B cell (primary cell): ENCODE measurements around the gene KLHL33. TPM values are rescaled to one million over a fixed set of nuclear protein-coding genes. Genes with fewer than 3 reads are reported as not detected.

Experiments
- ATAC-seq: fragments of 200-7000 bp; cut with Tn5 transposase; one replicate; pipeline ENCODE4 v1.10.0; 2021; ENCODE audit warnings: low read depth, mild to moderate bottlenecking, moderate number of reproducible peaks, moderate library complexity
- CTCF ChIA-PET: fragments of 350-600 bp; sonication (Branson Sonifier 250); formaldehyde crosslinking; loops from one replicate; lab custom pipeline; 2021; ENCODE audit warnings: antibody characterized with exemption, inconsistent platforms; lab: Charles Lee
- POLR2A ChIA-PET: fragments of 350-600 bp; sonication (Branson Sonifier 250); formaldehyde crosslinking; loops from one replicate; lab custom pipeline; 2021; ENCODE audit warnings: antibody characterized with exemption; lab: Charles Lee
- DNase-seq: peaks from one replicate; pipeline ENCODE4 v3.0.0; 2013
- H2AFZ ChIP-seq: 2 replicates; pipeline ENCODE4 v1.6.1; 2012; ENCODE audit warnings: mild to moderate bottlenecking, low read depth, low read length; ENCODE audit not compliant: insufficient read depth, poor library complexity, severe bottlenecking
- H3K27ac ChIP-seq, 2 donors: 1 replicate in 1 of 2; 2 replicates in 1 of 2; pipeline ENCODE4 v1.5.1; 2012 to 2013; ENCODE audit warnings: low read length in 2 of 2, mild to moderate bottlenecking in 2 of 2, moderate library complexity in 1 of 2
- H3K27me3 ChIP-seq, 4 experiments: fragments of 200-600 bp in 1 of 4; sonication (generic) in 1 of 4; replicated peaks in 1 of 4; 1 replicate in 2 of 4; 2 replicates in 2 of 4; pipeline versions ENCODE4 v1.6.1 to v1.7.0; 2013 to 2016; ENCODE audit warnings: low read length in 3 of 4, mild to moderate bottlenecking in 2 of 4, mixed read lengths in 1 of 4, moderate library complexity in 1 of 4; ENCODE audit not compliant: insufficient read depth in 4 of 4, control insufficient read depth in 3 of 4; ENCODE audit errors: control extremely low read depth in 1 of 4
- H3K36me3 ChIP-seq, 2 experiments: replicated peaks in 1 of 2; 1 replicate in 1 of 2; 2 replicates in 1 of 2; pipeline versions ENCODE4 v1.6.1 to v1.7.1; 2013; ENCODE audit warnings: low read length in 1 of 2; ENCODE audit not compliant: insufficient read depth in 2 of 2, control insufficient read depth in 1 of 2; ENCODE audit errors: control extremely low read depth in 1 of 2, extremely low read depth in 1 of 2
- H3K4me1 ChIP-seq, 2 donors: fragments of 200-600 bp in 1 of 2; sonication (generic) in 1 of 2; 1 replicate in 1 of 2; 2 replicates in 1 of 2; pipeline versions ENCODE4 v1.5.1 to v1.6.1; 2013 to 2017; ENCODE audit warnings: low read length in 2 of 2; ENCODE audit not compliant: control insufficient read depth in 2 of 2, insufficient read depth in 2 of 2
- H3K4me2 ChIP-seq: replicated peaks from 2 replicates; pipeline ENCODE3; 2012; ENCODE audit warnings: mild to moderate bottlenecking, low read depth, low read length; ENCODE audit not compliant: poor library complexity, severe bottlenecking
- H3K4me3 ChIP-seq, 5 experiments: fragments of 200-600 bp in 1 of 5; sonication (generic) in 1 of 5; 1 replicate in 3 of 5; 2 replicates in 2 of 5; pipeline versions ENCODE4 v1.5.1 to v1.7.0; 2011 to 2016; ENCODE audit warnings: low read length in 4 of 5, mild to moderate bottlenecking in 4 of 5, low read depth in 2 of 5, control low read depth in 1 of 5, moderate library complexity in 1 of 5; ENCODE audit not compliant: insufficient read depth in 1 of 5; ENCODE audit errors: control extremely low read depth in 1 of 5, extremely low read depth in 1 of 5
- H3K79me2 ChIP-seq: fragments of 200-600 bp; sonication (generic); one replicate; pipeline ENCODE4 v1.6.0; 2016; ENCODE audit warnings: low read length; ENCODE audit not compliant: control insufficient read depth, insufficient read depth
- H3K9ac ChIP-seq: fragments of 200-600 bp; sonication (generic); 2 replicates; pipeline ENCODE4 v1.6.1; 2017; ENCODE audit warnings: mild to moderate bottlenecking, low read length, moderate library complexity
- H3K9me3 ChIP-seq, 3 donors: one replicate each; pipeline versions ENCODE4 v1.6.1 to v1.7.1; 2013; ENCODE audit warnings: low read length in 2 of 3; ENCODE audit not compliant: control insufficient read depth in 2 of 3, insufficient read depth in 1 of 3; ENCODE audit errors: control extremely low read depth in 1 of 3
- H4K20me1 ChIP-seq: 2 replicates; pipeline ENCODE4 v1.6.0; 2012; ENCODE audit warnings: mild to moderate bottlenecking, low read length; ENCODE audit not compliant: insufficient read depth, control insufficient read depth, poor library complexity, severe bottlenecking
- H3K27ac Mint-ChIP-seq: one replicate; pipeline ENCODE4 v1.8.0; 2021; ENCODE audit warnings: mixed read lengths
- H3K27me3 Mint-ChIP-seq: one replicate; pipeline ENCODE4 v1.8.0; 2021; ENCODE audit warnings: mixed read lengths
- H3K4me1 Mint-ChIP-seq: one replicate; pipeline ENCODE4 v1.8.0; 2021; ENCODE audit warnings: mixed read lengths
- H3K4me3 Mint-ChIP-seq: one replicate; pipeline ENCODE4 v1.8.0; 2021; ENCODE audit warnings: mixed read lengths
- H3K9me3 Mint-ChIP-seq: one replicate; pipeline ENCODE4 v1.8.0; 2022; ENCODE audit warnings: mixed read lengths; ENCODE audit not compliant: insufficient read depth
- EZH2 ChIP-seq: IDR thresholded peaks from 2 replicates; pipeline ENCODE4 v1.6.1; 2012; ENCODE audit warnings: borderline replicate concordance, low read depth, mild to moderate bottlenecking, moderate library complexity, low read length; ENCODE audit not compliant: insufficient read depth, poor library complexity, severe bottlenecking
- WGBS: methylation state at CpG from one replicate; pipeline ENCODE4 v1.1.5; 2013; ENCODE audit warnings: missing lambda C conversion rate; ENCODE audit not compliant: insufficient coverage; 5-methylcytosine and 5-hydroxymethylcytosine counted together
- intact Hi-C: fragments of 100-400 bp; cut with micrococcal nuclease; formaldehyde crosslinking; loops from one replicate; pipeline ENCODE4 v1.10.0; 2022
- polyA plus RNA-seq: library from polyadenylated mRNA; depleted of rRNA; stranded (reverse); fragments of >200 nt; gene quantifications from 2 replicates; pipeline ENCODE4 v1.2.3, GENCODE V29; 2012
- total RNA-seq, 2 donors: library from RNA; stranded (reverse); fragments of 120-200 nt in 1 of 2; gene quantifications; 1 replicate in 1 of 2; 2 replicates in 1 of 2; pipeline versions ENCODE4 v1.2.3 to v1.2.4, GENCODE V29; 2013 to 2022
- TF ChIP-seq, protein P1 (sequence below): fragments of 200-600 bp; IDR thresholded peaks from one replicate; pipeline ENCODE4 v1.8.0; 2022; ENCODE audit warnings: antibody characterized with exemption, mild to moderate bottlenecking

The KLHL33 gene
- total and polyA plus RNA-seq, 2 donors (not counting 1 experiment from before 2014, with no cell fraction given), result 0.20 to 0.25 TPM

DNA sequence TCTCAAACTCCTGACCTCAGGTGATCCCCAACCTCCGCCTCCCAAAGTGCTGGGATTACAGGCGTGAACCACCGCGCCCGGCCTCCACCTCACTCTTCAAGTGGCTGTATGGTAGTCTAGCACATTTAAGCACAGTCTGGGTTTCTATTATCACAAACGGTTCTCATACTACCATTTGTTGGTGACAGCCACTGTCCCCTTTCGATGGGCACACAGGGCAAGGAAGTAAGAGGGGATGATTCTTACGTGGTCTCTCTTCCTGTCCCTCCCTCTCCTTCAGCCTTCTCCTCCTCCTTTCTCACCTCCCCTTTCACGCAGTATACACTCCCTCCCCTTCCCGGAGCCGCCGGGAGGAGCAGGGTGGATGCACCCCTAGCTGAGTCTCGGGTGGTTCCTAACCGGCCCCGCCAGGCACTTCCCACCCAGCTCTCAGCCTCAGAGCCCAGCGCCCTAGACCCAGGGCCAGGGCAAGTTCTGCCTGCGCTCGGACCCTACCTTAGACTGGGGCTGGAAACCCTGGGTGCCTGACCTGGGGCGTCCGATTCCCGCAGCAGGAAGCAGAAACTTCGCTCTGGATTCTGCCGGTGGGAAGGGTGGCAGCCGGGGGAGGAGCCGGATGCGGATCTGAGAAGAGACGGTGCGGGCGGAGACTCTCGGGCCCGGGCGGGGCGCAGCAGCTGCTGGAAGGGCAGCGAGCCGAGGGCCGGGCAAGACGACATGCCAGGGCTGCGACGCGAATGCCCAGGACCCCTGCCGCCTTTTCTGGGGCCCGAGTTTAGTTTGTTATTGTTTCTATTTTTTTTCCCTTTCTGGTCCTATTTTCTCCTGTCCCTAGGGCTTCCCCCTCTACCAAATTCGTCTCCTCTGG lies 22.9 kb downstream of the KLHL33 start, which contains the start of gene TEP1:
TSS of gene TEP1 (minus strand) at position 626 of the 868 bp plus-strand sequence. CDS start 5,062 bp downstream, outside the sequence.
- no peak for TF ChIP-seq EZH2
- TF ChIP-seq, protein P1, sequence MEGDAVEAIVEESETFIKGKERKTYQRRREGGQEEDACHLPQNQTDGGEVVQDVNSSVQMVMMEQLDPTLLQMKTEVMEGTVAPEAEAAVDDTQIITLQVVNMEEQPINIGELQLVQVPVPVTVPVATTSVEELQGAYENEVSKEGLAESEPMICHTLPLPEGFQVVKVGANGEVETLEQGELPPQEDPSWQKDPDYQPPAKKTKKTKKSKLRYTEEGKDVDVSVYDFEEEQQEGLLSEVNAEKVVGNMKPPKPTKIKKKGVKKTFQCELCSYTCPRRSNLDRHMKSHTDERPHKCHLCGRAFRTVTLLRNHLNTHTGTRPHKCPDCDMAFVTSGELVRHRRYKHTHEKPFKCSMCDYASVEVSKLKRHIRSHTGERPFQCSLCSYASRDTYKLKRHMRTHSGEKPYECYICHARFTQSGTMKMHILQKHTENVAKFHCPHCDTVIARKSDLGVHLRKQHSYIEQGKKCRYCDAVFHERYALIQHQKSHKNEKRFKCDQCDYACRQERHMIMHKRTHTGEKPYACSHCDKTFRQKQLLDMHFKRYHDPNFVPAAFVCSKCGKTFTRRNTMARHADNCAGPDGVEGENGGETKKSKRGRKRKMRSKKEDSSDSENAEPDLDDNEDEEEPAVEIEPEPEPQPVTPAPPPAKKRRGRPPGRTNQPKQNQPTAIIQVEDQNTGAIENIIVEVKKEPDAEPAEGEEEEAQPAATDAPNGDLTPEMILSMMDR, result no peak
- WGBS, result under 1% methylated on average over 31 of the region's 43 CpGs
- peak within 1 kb of the TSS; percentile 90 to 92 for H3K27ac ChIP-seq
- Mint-ChIP-seq H3K4me1 (peaks cover 48% of the 10 kb centered on the region), H3K9me3 (no peaks in the 10 kb centered on the region), H3K4me3 (peak within 1 kb of the TSS; percentile 100), H3K27me3 (no peaks in the 10 kb centered on the region), H3K27ac (peak within 1 kb of the TSS; percentile 100)
- CTCF ChIA-PET, result interaction anchor here (0.7 to 4.9 kb wide), 16 partner anchors 9 to 279 kb away, joined by 3 to 83 read pairs (median 16); partner anchors contain the start of genes APEX1, OSGEP, PIP4P1 and PNP
- ATAC-seq (peak; percentile 79), DNase-seq (peak; percentile 78)
- H3K36me3 ChIP-seq, result peaks cover 1 to 16% of the 10 kb centered on the region in 2 experiments
- H3K9ac ChIP-seq, result peak within 1 kb of the TSS; percentile 79
- H2AFZ ChIP-seq, result peak within 1 kb of the TSS; percentile 89
- no peaks in the 10 kb centered on the region for H3K9me3 ChIP-seq
- intact Hi-C loops, result loop anchor here (1.0 to 2.0 kb wide), 7 partner anchors 42 to 268 kb away; partner anchors contain the start of genes APEX1, PARP2, PIP4P1 and PNP
- peaks cover 16% of the 10 kb centered on the region for H4K20me1 ChIP-seq
- H3K79me2 ChIP-seq, result peaks cover 72% of the 10 kb centered on the region
- H3K27me3 ChIP-seq, result no peaks in the 10 kb centered on the region
- peak within 1 kb of the TSS; percentile 74 for H3K4me2 ChIP-seq
- peaks cover 31 to 35% of the 10 kb centered on the region in 2 donors for H3K4me1 ChIP-seq
- peak within 1 kb of the TSS; percentile 77 to 97 (median 93) for H3K4me3 ChIP-seq
- POLR2A ChIA-PET, result interaction anchor here (0.7 to 2.2 kb wide), 6 partner anchors 42 to 268 kb away, joined by 3 to 14 read pairs (median 4); partner anchors contain the start of genes APEX1, OSGEP and PARP2
